ENCODE data around the gene CELA2B.

- TF ChIP-seq, protein P1, sequence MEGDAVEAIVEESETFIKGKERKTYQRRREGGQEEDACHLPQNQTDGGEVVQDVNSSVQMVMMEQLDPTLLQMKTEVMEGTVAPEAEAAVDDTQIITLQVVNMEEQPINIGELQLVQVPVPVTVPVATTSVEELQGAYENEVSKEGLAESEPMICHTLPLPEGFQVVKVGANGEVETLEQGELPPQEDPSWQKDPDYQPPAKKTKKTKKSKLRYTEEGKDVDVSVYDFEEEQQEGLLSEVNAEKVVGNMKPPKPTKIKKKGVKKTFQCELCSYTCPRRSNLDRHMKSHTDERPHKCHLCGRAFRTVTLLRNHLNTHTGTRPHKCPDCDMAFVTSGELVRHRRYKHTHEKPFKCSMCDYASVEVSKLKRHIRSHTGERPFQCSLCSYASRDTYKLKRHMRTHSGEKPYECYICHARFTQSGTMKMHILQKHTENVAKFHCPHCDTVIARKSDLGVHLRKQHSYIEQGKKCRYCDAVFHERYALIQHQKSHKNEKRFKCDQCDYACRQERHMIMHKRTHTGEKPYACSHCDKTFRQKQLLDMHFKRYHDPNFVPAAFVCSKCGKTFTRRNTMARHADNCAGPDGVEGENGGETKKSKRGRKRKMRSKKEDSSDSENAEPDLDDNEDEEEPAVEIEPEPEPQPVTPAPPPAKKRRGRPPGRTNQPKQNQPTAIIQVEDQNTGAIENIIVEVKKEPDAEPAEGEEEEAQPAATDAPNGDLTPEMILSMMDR (IDR thresholded peaks at IDR 0.05 in 4 of 5, conservative IDR thresholded peaks at IDR 0.05 in 1 of 5) = no peak
- no peak for TF ChIP-seq POLR2A (IDR thresholded peaks at IDR 0.05)
Observed at GRCh38 chr1:15488371-15488770, 12.5 kb downstream of the CELA2B start.

All from gastrocnemius medialis (tissue), 4 donors.